GM18873 (cell line): ENCODE results near the gene SHE.

Experiments
- ATAC-seq: cut with Tn5 transposase; IDR thresholded peaks from one replicate; pipeline ENCODE4 v1.9.1; 2021; ENCODE audit warnings: mild to moderate bottlenecking, moderate library complexity, moderate number of reproducible peaks; ENCODE audit not compliant: unreplicated experiment, low FRiP score

Gene SHE

GRCh38 chr1:154481053-154481452 is 21.2 kb downstream of the SHE start:
- ATAC-seq = no peak

- no peak for ATAC-seq
Measured at GRCh38 chr1:154479764-154480421, 22.3 kb downstream of the SHE start.

- no peak for ATAC-seq
Measured at GRCh38 chr1:154478639-154479038, 23.6 kb downstream of the SHE start.

- ATAC-seq = no peak
Measured at GRCh38 chr1:154478013-154478412, 24.2 kb downstream of the SHE start.

GRCh38 chr1:154476791-154477190 is 25.4 kb downstream of the SHE start:
- ATAC-seq = no peak

- ATAC-seq = no peak
Measured at GRCh38 chr1:154474802-154475201, 27.4 kb downstream of the SHE start.

- no peak for ATAC-seq
Measured at GRCh38 chr1:154471304-154471703, 30.9 kb downstream of the SHE start.

- ATAC-seq = no peak
Measured at GRCh38 chr1:154469844-154470560, 32.2 kb downstream of the SHE start.

- no peak for ATAC-seq
Measured at GRCh38 chr1:154468535-154469250, 33.5 kb downstream of the SHE start.

GRCh38 chr1:154467434-154468102 is 34.6 kb downstream of the SHE start:
- no peak for ATAC-seq

GRCh38 chr1:154466921-154467417 is 35.2 kb downstream of the SHE start:
- no peak for ATAC-seq

- ATAC-seq = no peak
Measured at GRCh38 chr1:154466206-154466605, 36.0 kb downstream of the SHE start.

- ATAC-seq = no peak
Measured at GRCh38 chr1:154465621-154466195, 36.5 kb downstream of the SHE start.

GRCh38 chr1:154463512-154463990 is 38.7 kb downstream of the SHE start:
- ATAC-seq = no peak

GRCh38 chr1:154460695-154461260 is 41.4 kb downstream of the SHE start:
- ATAC-seq = no peak

GRCh38 chr1:154459080-154459479 is 43.1 kb downstream of the SHE start:
- ATAC-seq = no peak

GRCh38 chr1:154456631-154457030 is 45.6 kb downstream of the SHE start:
- ATAC-seq = no peak

GRCh38 chr1:154454386-154455120 is 47.7 kb downstream of the SHE start:
- ATAC-seq = no peak
